KBM-7 (cell line): ENCODE results near the gene LAMA4.

Experiments
- DNase-seq: peaks from one replicate; pipeline ENCODE4 v3.0.0-alpha.2; 2015
- in situ Hi-C: fragments of 300-500 bp; cut with MboI; formaldehyde crosslinking; loops from 2 replicates; pipeline ENCODE4 v1.14.3; 2020; ENCODE audit warnings: low sequenced_read_pairs, low pct_unique_long_range_greater_than_20kb, mixed read lengths

Gene LAMA4

DNA sequence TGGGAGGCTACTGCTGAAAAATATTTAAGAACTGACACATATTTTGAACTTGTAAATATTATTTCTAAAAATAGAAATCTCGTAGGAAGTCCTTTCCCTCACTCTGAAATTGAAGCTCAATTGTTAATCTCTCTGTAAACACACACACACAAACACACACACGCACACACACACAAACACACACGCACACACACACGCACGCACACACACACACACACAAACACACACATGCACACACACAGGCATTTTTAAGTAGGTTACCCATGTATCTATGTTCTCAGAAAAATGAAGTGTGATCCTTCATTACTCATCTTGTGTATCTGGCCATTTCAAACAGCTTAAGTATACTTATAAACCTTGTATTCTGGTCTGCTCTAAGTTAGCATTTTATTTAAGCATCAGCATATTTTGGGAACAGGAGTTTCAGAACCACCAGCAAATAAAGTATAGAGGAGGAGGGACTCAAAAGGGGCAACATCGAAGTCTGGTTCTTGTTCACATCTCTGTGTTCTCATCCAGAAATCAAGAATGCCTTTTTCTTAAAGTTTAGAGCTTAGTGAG is 188.9 kb downstream of the LAMA4 start:
- no peak for DNase-seq
- in situ Hi-C loops = no loop called here

- in situ Hi-C loops = no loop called here
- no peak for DNase-seq
Observed at GRCh38 chr6:112062966-112063365, 191.4 kb downstream of the LAMA4 start.

DNA sequence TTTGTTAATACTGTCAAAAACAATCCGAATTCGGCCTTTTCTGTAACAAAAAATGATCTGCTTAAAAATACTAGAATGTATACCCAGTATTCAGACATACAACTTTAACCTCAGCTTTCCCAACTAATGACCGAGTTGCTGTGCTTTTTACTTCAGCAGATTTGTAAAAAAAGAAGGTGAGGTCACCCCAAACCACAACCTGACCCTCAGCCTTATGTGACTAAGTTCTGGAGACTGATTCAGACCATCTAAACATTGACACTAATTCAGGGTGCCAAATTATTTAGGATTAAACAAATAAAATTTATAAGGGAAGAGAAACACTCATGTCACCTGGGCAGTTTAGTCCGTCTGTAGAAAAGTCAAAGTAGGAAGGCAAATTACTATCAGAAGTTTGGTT is 192.8 kb downstream of the LAMA4 start:
- in situ Hi-C loops = no loop called here

More for the DNA sequence above, 192.8 kb downstream of the LAMA4 start:
- DNase-seq = no peak
